Right atrium auricular region (tissue), 2 donors: ENCODE results near the gene COL23A1. TPM values are rescaled to one million over a fixed set of nuclear protein-coding genes. Genes with fewer than 3 reads are reported as not detected.

Source experiments
- DNase-seq: peaks from one replicate; pipeline ENCODE4 v3.0.0-alpha.2; 2019; ENCODE audit warnings: low spot score
- H3K27ac ChIP-seq, 2 donors: fragments of 200-600 bp; sonication (generic); 1 replicate in 1 of 2; 2 replicates in 1 of 2; pipeline ENCODE4 v1.5.1; 2016 to 2019
- H3K27me3 ChIP-seq, 2 donors: fragments of 200-600 bp; sonication (generic); one replicate each; pipeline versions ENCODE4 v1.5.1 to v1.6.0; 2017 to 2019
- H3K36me3 ChIP-seq: fragments of 200-600 bp; sonication (generic); one replicate; pipeline ENCODE4 v1.5.1; 2016
- H3K4me1 ChIP-seq, 2 donors: fragments of 200-600 bp; sonication (generic); one replicate each; pipeline versions ENCODE4 v1.5.1 to v1.6.0; 2017 to 2019
- H3K4me3 ChIP-seq, 2 donors: fragments of 200-600 bp; sonication (generic); 1 replicate in 1 of 2; 2 replicates in 1 of 2; pipeline ENCODE4 v1.5.1; 2017 to 2019; ENCODE audit warnings: mild to moderate bottlenecking in 1 of 2, moderate library complexity in 1 of 2
- H3K9me3 ChIP-seq, 2 donors: fragments of 200-600 bp; sonication (generic); one replicate each; pipeline ENCODE4 v1.5.1; 2019
- CTCF ChIP-seq, 2 donors: fragments of 200-600 bp; sonication (generic); IDR thresholded peaks; one replicate each; pipeline ENCODE4 v1.5.1; 2019; ENCODE audit warnings: antibody characterized with exemption in 2 of 2
- total RNA-seq, 2 donors: library from RNA; depleted of rRNA; stranded (reverse); fragments of >200 nt; gene quantifications; one replicate each; pipeline ENCODE4 v1.1.0, GENCODE V29; 2016

COL23A1 gene
- total RNA-seq, 2 donors from 2014 or later: 5.7 to 6.8 TPM

- no peak for DNase-seq
- Histone ChIP-seq H3K4me3 (no peak overlapping the region), H3K27ac (no peak overlapping the region), H3K4me1 (no peaks in the 10 kb centered on the region), H3K9me3 (peaks cover 0 to 11% of the 10 kb centered on the region in 2 donors), H3K27me3 (no peaks in the 10 kb centered on the region), H3K36me3 (no peaks in the 10 kb centered on the region)
- no peak for TF ChIP-seq CTCF (IDR thresholded peaks at IDR 0.05)
These were observed 112.4 kb downstream of the COL23A1 start for GRCh38 chr5:178477802-178478201.

- TF ChIP-seq CTCF (IDR thresholded peaks at IDR 0.05): no peak
- Histone ChIP-seq H3K9me3 (peaks cover 0 to 11% of the 10 kb centered on the region in 2 donors), H3K27me3 (no peaks in the 10 kb centered on the region), H3K4me1 (no peaks in the 10 kb centered on the region), H3K4me3 (no peak overlapping the region), H3K36me3 (no peaks in the 10 kb centered on the region), H3K27ac (no peak overlapping the region)
- no peak for DNase-seq
These were observed 113.0 kb downstream of the COL23A1 start for GRCh38 chr5:178476972-178477754.

- no peak overlapping the region for H3K4me3 ChIP-seq
- H3K4me1 ChIP-seq: no peaks in the 10 kb centered on the region
- no peak overlapping the region for H3K27ac ChIP-seq
- no peak for DNase-seq
- H3K9me3 ChIP-seq: peaks cover 0 to 11% of the 10 kb centered on the region in 2 donors
- no peaks in the 10 kb centered on the region for H3K27me3 ChIP-seq
- no peaks in the 10 kb centered on the region for H3K36me3 ChIP-seq
- TF ChIP-seq CTCF (IDR thresholded peaks at IDR 0.05): no peak
These were observed 113.7 kb downstream of the COL23A1 start for GRCh38 chr5:178476531-178476930.

- Histone ChIP-seq H3K4me3 (no peak overlapping the region), H3K9me3 (peaks cover 0 to 11% of the 10 kb centered on the region in 2 donors), H3K27ac (no peak overlapping the region), H3K27me3 (no peaks in the 10 kb centered on the region), H3K4me1 (no peaks in the 10 kb centered on the region), H3K36me3 (no peaks in the 10 kb centered on the region)
- TF ChIP-seq CTCF (IDR thresholded peaks at IDR 0.05): no peak
- no peak for DNase-seq
These were observed 114.8 kb downstream of the COL23A1 start for GRCh38 chr5:178475422-178475821.

GRCh38 chr5:178474562-178475184 lies 115.5 kb downstream of the COL23A1 start:
- no peak overlapping the region for H3K27ac ChIP-seq
- no peaks in the 10 kb centered on the region for H3K36me3 ChIP-seq
- DNase-seq: no peak
- H3K4me1 ChIP-seq: no peaks in the 10 kb centered on the region
- no peak for TF ChIP-seq CTCF (IDR thresholded peaks at IDR 0.05)
- H3K27me3 ChIP-seq: no peaks in the 10 kb centered on the region
- H3K9me3 ChIP-seq: peaks cover 0 to 11% of the 10 kb centered on the region in 2 donors
- H3K4me3 ChIP-seq: no peak overlapping the region
